GM18520 (cell line): ENCODE data around the gene ERCC3.
A peak's percentile ranks its signal among the peaks of the same experiment; 100 is the strongest.
"Not testable (repeated sequence)": the region's sequence is repeated elsewhere in the genome, so short reads cannot be mapped to it uniquely, and the experiment has no call there.

ENCODE experiments used
- ATAC-seq: cut with Tn5 transposase; IDR thresholded peaks from one replicate; pipeline ENCODE4 v1.9.1; 2021; ENCODE audit not compliant: unreplicated experiment

ERCC3 gene

DNA sequence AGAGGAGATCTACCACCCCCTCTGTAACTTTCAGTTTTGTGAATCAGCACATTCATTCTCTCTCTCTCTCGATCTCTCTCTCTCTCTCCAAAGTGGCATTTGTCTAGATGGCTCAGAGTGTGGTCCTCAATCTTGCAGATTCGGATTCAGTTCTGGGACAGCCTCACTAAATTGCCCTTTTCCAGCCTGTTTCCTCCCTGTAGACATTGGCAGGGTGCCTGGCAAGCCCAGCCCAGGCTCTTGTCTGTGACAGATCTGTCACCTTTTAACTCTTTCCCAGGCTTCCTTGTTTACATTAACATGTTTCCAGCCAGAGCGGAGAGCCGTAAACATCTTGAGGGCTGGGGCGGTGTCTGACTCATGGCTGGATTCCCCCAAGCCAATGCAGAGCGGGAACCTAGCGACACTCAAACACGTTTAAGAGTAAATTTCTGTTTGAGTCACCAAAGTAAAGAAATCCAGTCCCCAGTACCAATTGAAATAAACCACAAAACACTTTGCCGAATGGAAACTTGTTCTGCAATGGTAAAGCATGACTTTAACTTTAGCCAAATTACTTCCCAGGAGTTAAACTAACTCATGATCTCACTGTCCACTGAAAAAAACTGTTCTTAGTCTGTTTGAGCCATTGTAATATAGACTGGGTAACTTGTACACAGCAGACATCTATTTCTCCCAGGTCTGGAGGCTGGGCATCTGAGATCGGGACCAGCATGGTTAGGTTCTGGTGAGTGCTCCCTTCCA, 67.3 kb downstream of the ERCC3 start:
- peak; percentile 85 for ATAC-seq

GRCh38 chr2:127226132-127226519, 67.8 kb downstream of the ERCC3 start:
- no peak for ATAC-seq

- ATAC-seq = no peak
These were observed 68.6 kb downstream of the ERCC3 start for GRCh38 chr2:127225186-127225960.

- not testable (repeated sequence) for ATAC-seq
These were observed 69.8 kb downstream of the ERCC3 start for GRCh38 chr2:127224135-127224534.

DNA sequence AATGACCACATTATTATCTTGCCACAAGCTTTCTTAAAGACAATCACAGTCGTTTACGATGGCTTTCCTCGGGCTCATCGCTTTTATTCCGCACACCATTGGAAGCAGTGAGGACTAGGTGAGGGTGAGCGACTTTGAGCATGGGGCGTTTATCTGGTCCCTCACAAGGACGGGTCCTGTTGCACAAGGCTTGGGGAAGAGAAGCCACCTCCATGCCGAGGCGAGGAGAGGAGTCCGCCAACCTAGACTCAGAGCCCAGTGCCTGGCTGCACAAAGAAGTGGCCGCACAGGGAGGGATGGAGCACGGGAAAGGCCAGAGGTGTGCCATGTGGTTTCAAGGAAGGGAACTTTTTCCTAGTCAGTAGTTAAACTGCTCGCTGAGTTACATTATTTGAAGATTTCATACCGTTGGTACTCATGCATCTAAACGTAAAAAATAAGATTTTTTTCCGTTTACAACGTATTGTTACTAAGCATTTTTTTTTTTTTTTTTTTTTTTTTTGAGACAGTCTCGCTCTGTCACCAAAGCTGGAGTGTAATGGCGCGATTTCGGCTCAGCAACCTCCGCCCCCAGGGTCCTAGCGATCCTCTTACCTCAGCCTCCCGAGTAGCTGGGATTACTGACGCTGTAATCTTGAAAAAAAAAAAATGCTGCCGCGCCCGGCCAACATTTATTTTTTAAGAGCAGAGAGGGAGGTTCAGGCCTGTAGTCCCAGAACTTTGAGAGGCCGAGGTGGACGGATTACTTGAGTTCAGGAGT, 73.0 kb downstream of the ERCC3 start:
- ATAC-seq = no peak

- no peak for ATAC-seq
These were observed 73.7 kb downstream of the ERCC3 start, which contains the start of gene CYP27C1 for GRCh38 chr2:127220102-127220767. Gene CYP27C1, minus strand, starts transcription at chr2:127220299. Its CDS starts 29 bp downstream, at chr2:127220270.

DNA sequence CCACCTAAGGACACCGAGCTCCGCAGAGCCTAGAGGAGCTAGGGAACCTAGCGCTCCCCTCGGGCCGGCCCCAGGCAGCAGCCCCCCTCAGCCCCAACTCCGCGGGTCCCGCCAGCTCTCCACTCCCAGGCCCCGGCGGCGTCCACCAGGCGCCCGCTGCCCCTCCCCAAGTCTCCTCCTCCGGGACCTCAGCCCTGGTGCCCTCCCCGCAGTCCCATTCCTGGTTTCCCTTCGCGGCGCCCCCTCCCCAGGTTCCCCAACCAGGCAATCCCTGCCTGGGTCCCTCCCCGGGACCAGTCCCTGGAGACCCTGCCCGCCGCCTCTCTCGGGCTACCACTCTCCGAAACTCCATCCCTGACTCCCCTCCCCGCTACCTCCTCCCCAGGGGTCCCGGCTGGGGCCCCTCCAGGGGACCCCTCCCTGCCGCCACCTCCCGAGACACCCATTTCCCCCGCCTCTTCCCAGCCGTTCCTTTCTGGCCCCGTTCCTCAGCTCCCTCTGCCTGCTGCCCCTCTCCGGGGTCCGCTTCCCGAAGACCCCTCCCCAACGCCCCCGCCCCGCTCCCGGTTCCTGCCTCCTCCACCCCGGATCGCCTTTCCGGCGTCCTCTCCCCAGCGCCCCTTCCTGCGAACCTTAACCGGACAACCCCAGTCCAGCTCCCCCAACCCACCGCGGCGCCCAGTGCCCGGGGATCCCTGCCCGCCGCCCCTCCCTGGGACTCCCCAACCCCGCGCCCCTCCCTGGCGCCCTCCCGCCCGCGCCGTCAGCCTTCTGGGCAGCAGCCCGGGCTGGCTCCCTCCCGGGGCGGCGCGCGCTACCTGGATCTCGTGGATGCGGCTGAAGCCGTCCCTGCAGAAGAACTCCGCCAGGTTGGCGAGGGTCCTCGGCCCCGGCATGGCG, 74.5 kb downstream of the ERCC3 start:
- ATAC-seq = no peak

GRCh38 chr2:127218812-127219170, 75.2 kb downstream of the ERCC3 start:
- ATAC-seq = no peak

GRCh38 chr2:127217470-127218325, 76.2 kb downstream of the ERCC3 start:
- no peak for ATAC-seq

DNA sequence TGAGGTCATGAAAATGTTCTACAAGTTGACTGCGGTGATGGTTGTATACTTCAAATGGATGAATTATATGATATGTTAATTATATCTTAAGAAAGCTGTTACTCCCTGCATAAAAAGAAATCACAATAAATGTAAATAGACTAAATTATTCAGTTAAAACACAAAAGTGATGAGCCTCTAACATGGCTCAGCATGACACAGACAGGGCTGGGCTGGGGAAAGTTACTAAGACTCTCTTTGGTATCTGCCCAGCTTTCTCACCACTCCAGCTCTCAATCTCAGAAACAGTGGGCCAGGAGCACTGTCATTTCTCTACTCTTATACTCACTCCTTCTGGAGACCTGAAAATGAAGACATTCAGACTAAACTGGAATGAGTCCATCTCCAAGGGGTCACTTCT, 77.4 kb downstream of the ERCC3 start:
- no peak for ATAC-seq

DNA sequence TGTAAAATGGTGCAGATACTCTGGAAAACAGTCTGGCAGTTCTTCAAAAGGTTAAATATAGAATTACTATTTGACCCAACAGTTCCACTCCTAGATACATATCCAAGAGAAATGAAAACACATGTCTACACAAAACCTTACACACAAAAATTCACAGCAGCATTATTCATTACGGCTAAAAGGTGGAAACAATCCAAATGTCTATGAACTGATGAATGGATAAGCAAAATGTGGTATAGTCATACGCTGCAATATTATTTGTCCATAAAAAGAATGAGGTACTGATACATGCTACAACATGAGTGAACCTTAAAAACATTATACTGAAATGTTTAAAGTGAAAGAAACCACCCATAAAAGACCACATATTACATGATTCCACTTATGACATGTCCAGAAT, 77.8 kb downstream of the ERCC3 start:
- ATAC-seq = no peak

GRCh38 chr2:127214201-127214600, 79.7 kb downstream of the ERCC3 start:
- ATAC-seq = not testable (repeated sequence)

- ATAC-seq = no peak
These were observed 85.6 kb downstream of the ERCC3 start for GRCh38 chr2:127208313-127208712.
